LNCaP clone FGC (cell line): Measurements from ENCODE around the gene OBSL1.

Experiments used
- DNase-seq: peaks from one replicate; pipeline ENCODE4 v3.0.0-alpha.2; 2011; ENCODE audit warnings: low read depth
- H3K4me3 ChIP-seq: 2 replicates; pipeline ENCODE4 v1.5.1; 2011; ENCODE audit warnings: mild to moderate bottlenecking, low read depth, low read length, control low read depth
- TF ChIP-seq, protein P1 (sequence below): IDR thresholded peaks from 2 replicates; pipeline ENCODE4 v1.5.1; 2012; ENCODE audit warnings: mild to moderate bottlenecking; ENCODE audit not compliant: control insufficient read depth, insufficient read depth; ENCODE audit errors: extremely low read depth

OBSL1 gene

DNA sequence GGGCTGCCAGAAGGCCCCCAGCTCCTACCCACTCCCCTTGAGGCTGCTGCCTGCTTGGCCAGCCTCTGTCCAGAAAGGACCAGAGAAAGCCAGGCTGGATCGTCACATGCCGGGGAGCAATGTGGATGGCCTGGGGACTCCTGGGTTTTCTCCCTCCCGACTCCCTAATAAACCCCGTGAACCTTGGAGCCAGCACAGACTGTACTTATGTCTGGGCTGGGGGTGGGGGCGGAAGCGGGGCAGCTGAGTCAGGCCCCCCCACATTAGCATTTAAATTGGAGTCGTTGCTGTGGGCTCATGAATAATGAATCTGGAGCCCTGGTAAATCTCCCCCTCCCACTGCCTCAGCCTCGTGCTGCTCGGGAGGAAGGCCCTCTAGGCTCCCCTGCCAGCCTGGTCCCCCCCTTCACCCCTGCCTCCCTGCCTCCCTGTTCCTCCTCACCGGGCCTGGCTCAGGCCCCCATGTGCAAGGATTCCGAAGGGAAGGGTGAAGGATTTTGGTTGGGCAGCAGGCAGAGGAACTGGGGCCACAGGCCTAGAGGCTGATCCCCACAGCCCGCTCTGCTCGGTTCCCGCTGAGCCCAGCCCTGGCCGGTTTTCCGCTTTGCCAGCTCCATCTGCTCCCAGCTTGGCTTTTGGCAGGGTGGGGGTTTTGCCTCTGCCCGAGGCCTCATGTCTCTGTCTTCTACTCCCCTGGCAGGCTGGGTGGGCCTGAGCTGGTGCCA is 64.4 kb downstream of the OBSL1 start:
- TF ChIP-seq, protein P1, sequence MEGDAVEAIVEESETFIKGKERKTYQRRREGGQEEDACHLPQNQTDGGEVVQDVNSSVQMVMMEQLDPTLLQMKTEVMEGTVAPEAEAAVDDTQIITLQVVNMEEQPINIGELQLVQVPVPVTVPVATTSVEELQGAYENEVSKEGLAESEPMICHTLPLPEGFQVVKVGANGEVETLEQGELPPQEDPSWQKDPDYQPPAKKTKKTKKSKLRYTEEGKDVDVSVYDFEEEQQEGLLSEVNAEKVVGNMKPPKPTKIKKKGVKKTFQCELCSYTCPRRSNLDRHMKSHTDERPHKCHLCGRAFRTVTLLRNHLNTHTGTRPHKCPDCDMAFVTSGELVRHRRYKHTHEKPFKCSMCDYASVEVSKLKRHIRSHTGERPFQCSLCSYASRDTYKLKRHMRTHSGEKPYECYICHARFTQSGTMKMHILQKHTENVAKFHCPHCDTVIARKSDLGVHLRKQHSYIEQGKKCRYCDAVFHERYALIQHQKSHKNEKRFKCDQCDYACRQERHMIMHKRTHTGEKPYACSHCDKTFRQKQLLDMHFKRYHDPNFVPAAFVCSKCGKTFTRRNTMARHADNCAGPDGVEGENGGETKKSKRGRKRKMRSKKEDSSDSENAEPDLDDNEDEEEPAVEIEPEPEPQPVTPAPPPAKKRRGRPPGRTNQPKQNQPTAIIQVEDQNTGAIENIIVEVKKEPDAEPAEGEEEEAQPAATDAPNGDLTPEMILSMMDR: no peak
- DNase-seq: no peak
- H3K4me3 ChIP-seq: no peak overlapping the region

DNA sequence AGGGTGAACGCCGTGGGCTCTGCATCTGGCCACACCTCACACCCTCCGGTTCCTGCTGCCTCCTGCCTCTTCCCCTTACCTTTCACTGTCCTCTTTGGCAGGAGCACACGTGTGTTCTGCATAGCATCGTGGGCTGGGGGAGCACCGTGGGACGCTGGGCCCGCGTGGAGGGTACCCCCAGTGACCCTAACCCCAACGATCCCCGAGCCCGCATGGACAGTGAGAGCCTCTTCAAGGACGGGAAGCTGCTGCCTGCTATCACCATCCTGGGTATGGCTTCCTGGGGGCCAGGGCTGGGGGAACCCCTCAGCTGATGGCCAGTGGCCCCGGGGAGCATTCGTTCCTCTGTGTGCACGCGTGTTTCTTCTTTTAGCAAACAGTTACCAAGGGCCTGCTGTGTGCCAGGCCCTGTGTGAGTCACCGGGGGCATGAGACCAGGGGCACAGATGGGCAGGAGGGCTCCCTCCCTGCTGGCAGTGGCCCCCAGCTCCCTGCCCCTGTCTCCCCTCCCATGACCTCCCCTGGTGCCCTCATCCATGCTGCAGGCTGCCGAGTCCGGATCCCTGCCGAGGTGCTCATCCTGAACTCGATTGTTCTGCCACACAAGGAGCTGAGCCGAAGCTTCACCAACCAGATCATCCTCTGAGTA is 65.1 kb downstream of the OBSL1 start:
- H3K4me3 ChIP-seq: no peak overlapping the region
- DNase-seq: no peak
- TF ChIP-seq, protein P1: no peak

DNA sequence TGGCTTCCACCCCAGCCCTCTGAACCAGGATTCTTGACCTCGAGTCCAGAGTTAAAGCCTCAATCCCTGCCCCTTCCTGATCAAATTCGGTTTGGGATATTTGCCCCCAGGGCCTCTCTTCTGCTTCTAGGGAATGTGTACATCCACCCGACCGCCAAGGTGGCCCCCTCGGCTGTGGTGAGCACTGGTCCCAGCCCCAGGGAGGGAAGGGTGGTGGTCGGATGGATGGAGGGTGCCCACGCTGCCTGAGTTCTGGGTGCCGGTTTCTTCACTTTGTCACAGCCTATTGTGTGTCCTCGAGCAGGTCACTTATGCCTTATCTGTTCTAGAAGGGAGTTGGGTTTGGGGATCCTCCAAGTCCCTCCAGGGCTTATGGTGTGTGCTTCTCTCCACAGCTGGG is 65.8 kb downstream of the OBSL1 start:
- no peak overlapping the region for H3K4me3 ChIP-seq
- no peak for DNase-seq
- TF ChIP-seq, protein P1: no peak

DNA sequence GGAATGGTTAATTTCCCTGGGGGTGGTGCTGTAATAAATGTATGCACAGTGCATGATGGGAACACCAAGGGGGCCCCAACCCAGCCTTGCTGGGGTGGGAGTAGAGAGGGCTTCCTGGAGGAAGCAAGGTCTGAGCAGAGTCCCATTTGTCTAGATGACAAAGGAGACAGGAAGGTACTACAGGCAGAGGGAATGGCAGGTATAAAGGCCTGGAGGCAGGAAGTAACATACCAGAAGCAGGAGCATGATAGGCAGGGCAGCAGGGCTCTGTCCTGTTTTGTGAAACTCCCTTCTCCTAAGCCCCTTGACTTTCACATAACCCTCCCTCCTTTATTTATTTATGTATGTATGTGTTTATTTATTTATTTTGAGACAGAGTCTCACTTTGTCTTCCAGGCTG is 68.7 kb downstream of the OBSL1 start:
- H3K4me3 ChIP-seq: no peak overlapping the region
- no peak for DNase-seq
- TF ChIP-seq, protein P1: no peak

DNA sequence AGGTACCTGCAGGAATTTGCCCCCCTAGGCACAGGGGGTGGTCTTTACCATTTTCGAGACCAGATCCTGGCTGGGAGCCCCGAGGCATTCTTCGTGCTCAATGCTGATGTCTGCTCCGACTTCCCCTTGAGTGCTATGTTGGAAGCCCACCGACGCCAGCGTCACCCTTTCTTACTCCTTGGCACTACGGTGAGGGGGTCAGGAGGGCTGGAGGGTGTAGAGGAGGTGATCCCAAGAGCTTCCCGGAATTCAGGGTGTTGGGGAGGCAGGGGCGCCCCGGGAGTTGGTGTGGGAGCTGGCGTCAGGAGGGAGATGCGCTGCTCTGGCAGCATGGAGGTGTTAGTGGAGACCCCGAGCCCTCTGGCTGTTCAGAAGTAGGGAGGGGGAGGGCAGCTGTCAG is 69.5 kb downstream of the OBSL1 start:
- DNase-seq: no peak
- TF ChIP-seq, protein P1: no peak
- H3K4me3 ChIP-seq: no peak overlapping the region
